Effector memory CD4-positive, alpha-beta T cell (primary cell): ENCODE measurements around the gene NAA15.

ENCODE experiments used
- DNase-seq, 3 donors: peaks; one replicate each; pipeline ENCODE4 v3.0.0-alpha.2; 2020
- H3K27ac ChIP-seq: 2 replicates; pipeline ENCODE4 v1.7.0; 2013; ENCODE audit warnings: mild to moderate bottlenecking, low read length, moderate library complexity; ENCODE audit not compliant: insufficient read depth, poor library complexity, severe bottlenecking
- H3K27me3 ChIP-seq: replicated peaks from 2 replicates; pipeline ENCODE4 v1.7.0; 2013; ENCODE audit warnings: mild to moderate bottlenecking, low read length; ENCODE audit not compliant: insufficient read depth, control insufficient read depth, poor library complexity, severe bottlenecking
- H3K36me3 ChIP-seq: 2 replicates; pipeline ENCODE4 v1.7.0; 2013; ENCODE audit warnings: mild to moderate bottlenecking, low read length, moderate library complexity; ENCODE audit not compliant: control insufficient read depth, insufficient read depth
- H3K4me1 ChIP-seq: 2 replicates; pipeline ENCODE4 v1.7.0; 2013; ENCODE audit warnings: low read length, mild to moderate bottlenecking; ENCODE audit not compliant: control insufficient read depth, insufficient read depth, poor library complexity, severe bottlenecking
- H3K4me3 ChIP-seq: 2 replicates; pipeline ENCODE4 v1.7.0; 2013; ENCODE audit warnings: low read length, low read depth, mild to moderate bottlenecking; ENCODE audit not compliant: insufficient read depth, poor library complexity, severe bottlenecking
- H3K9me3 ChIP-seq: 2 replicates; pipeline ENCODE4 v1.7.0; 2013; ENCODE audit warnings: mild to moderate bottlenecking, low read length, moderate library complexity; ENCODE audit not compliant: control insufficient read depth

Gene NAA15

GRCh38 chr4:139331185-139331584, 29.9 kb downstream of the NAA15 start:
- no peaks in the 10 kb centered on the region for H3K36me3 ChIP-seq
- no peaks in the 10 kb centered on the region for H3K9me3 ChIP-seq
- no peak for DNase-seq
- no peaks in the 10 kb centered on the region for H3K27me3 ChIP-seq
- H3K27ac ChIP-seq = no peak overlapping the region
- H3K4me1 ChIP-seq = no peaks in the 10 kb centered on the region
- no peak overlapping the region for H3K4me3 ChIP-seq

GRCh38 chr4:139333046-139333445, 31.7 kb downstream of the NAA15 start:
- Histone ChIP-seq H3K36me3 (no peaks in the 10 kb centered on the region), H3K27ac (no peak overlapping the region), H3K4me1 (no peaks in the 10 kb centered on the region), H3K9me3 (no peaks in the 10 kb centered on the region), H3K27me3 (no peaks in the 10 kb centered on the region), H3K4me3 (no peak overlapping the region)
- DNase-seq = no peak

GRCh38 chr4:139337612-139338011, 36.3 kb downstream of the NAA15 start:
- Histone ChIP-seq H3K27ac (no peak overlapping the region), H3K4me3 (no peak overlapping the region), H3K27me3 (no peaks in the 10 kb centered on the region), H3K36me3 (peaks cover 16% of the 10 kb centered on the region), H3K9me3 (no peaks in the 10 kb centered on the region), H3K4me1 (no peaks in the 10 kb centered on the region)
- no peak for DNase-seq

- H3K27me3 ChIP-seq = no peaks in the 10 kb centered on the region
- no peak overlapping the region for H3K27ac ChIP-seq
- no peak for DNase-seq
- H3K36me3 ChIP-seq = peaks cover 31% of the 10 kb centered on the region
- H3K4me3 ChIP-seq = no peak overlapping the region
- no peaks in the 10 kb centered on the region for H3K4me1 ChIP-seq
- no peaks in the 10 kb centered on the region for H3K9me3 ChIP-seq
Observed at GRCh38 chr4:139361301-139361700, 60.0 kb downstream of the NAA15 start.

DNA sequence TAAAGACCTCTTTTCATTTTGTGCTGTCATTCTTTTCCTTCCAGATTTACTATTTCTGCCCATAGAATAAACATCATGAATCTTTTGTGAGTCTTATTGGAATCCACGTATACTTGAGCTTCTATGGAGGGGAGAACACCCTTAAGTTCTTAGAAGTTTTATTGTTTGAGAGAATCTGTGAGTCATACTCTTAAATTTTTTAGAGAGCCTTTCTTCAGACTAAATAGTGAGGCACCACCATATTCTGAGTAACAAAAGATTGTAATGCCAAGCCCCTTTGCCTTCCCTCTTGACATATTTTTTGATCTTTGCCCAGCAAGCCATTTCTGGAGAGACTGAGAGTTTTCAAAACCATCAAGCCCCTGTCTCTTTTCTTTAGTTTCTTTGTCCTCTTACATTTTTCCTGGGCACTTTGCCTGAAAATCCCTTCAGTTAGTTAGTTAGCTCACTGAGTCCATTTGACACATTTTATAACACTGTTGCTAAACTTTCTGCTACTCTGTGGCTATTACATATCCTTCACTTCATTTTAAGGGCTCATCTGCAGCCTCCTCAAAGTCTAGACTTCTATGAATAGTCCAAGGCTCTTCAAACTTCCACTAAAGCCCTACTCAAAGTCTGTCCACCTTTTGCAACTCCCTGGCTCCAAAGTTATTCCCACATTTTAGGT, 66.3 kb downstream of the NAA15 start:
- no peaks in the 10 kb centered on the region for H3K9me3 ChIP-seq
- no peaks in the 10 kb centered on the region for H3K27me3 ChIP-seq
- no peak for DNase-seq
- no peak overlapping the region for H3K27ac ChIP-seq
- H3K36me3 ChIP-seq = peaks cover 28% of the 10 kb centered on the region
- no peak overlapping the region for H3K4me3 ChIP-seq
- H3K4me1 ChIP-seq = no peaks in the 10 kb centered on the region

- Histone ChIP-seq H3K4me1 (no peaks in the 10 kb centered on the region), H3K4me3 (no peak overlapping the region), H3K27me3 (no peaks in the 10 kb centered on the region), H3K9me3 (no peaks in the 10 kb centered on the region), H3K36me3 (peaks cover 34% of the 10 kb centered on the region), H3K27ac (no peak overlapping the region)
- DNase-seq = no peak
Observed at GRCh38 chr4:139368998-139369397, 67.7 kb downstream of the NAA15 start.

DNA sequence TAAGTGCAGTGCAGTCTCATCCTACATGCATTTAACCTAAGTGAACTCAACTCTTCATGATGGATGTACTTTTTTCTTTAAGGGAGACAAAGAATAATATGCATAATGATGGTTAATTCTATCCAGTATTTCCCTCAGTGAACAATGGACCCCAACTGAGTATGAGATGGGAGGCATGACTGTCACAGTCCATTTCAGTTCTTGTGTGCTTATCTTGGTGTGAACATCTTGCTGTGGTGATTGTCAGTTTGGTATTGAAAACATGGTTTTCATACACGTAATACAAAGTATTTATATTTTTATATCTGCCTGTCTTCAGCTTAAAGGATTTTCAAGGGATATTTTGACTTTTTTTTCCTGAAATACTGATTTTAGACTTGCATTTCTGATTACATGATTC, 72.9 kb downstream of the NAA15 start:
- Histone ChIP-seq H3K27me3 (no peaks in the 10 kb centered on the region), H3K27ac (no peak overlapping the region), H3K9me3 (no peaks in the 10 kb centered on the region), H3K4me3 (no peak overlapping the region), H3K36me3 (peaks cover 51% of the 10 kb centered on the region), H3K4me1 (no peaks in the 10 kb centered on the region)
- DNase-seq = no peak

DNA sequence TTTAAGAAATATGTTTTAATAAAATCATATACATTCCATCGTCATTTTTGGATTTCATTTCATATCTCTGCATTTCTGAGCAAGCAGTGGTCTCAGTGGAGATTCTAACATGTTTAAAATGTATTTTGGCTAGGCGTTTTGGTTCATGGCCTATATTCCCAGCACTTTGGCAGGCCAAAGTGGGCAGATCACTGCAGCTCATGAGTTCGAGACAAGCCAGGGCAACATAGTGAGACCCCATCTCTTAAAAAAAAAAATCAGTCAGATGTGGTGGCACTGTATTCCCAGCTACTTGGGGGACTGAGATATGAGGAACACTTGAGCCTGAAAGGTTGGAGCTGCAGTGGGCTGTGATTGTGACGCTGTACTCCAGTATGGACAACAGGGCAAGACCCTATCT, 85.1 kb downstream of the NAA15 start:
- H3K4me3 ChIP-seq = no peak overlapping the region
- DNase-seq = no peak
- peaks cover 47% of the 10 kb centered on the region for H3K36me3 ChIP-seq
- H3K4me1 ChIP-seq = no peaks in the 10 kb centered on the region
- no peak overlapping the region for H3K27ac ChIP-seq
- H3K9me3 ChIP-seq = no peaks in the 10 kb centered on the region
- H3K27me3 ChIP-seq = no peaks in the 10 kb centered on the region

- H3K4me3 ChIP-seq = no peak overlapping the region
- H3K4me1 ChIP-seq = no peaks in the 10 kb centered on the region
- DNase-seq = no peak
- H3K27me3 ChIP-seq = no peaks in the 10 kb centered on the region
- peaks cover 39% of the 10 kb centered on the region for H3K36me3 ChIP-seq
- no peak overlapping the region for H3K27ac ChIP-seq
- no peaks in the 10 kb centered on the region for H3K9me3 ChIP-seq
Observed at GRCh38 chr4:139389102-139389501, 87.8 kb downstream of the NAA15 start.

GRCh38 chr4:139389991-139390390, 88.7 kb downstream of the NAA15 start:
- Histone ChIP-seq H3K27me3 (no peaks in the 10 kb centered on the region), H3K27ac (no peak overlapping the region), H3K36me3 (peaks cover 30% of the 10 kb centered on the region), H3K4me1 (no peaks in the 10 kb centered on the region), H3K4me3 (no peak overlapping the region), H3K9me3 (no peaks in the 10 kb centered on the region)
- no peak for DNase-seq
